HepG2 (cell line): ENCODE results near the gene ZNF160. TPM values are rescaled to one million over a fixed set of nuclear protein-coding genes. Genes with fewer than 3 reads are reported as not detected.

Experiments
- ATAC-seq: fragments of 200-7000 bp; cut with Tn5 transposase; 3 replicates; pipeline ENCODE4 v1.9.1; 2020; ENCODE audit warnings: mild to moderate bottlenecking, moderate library complexity
- BruUV-seq: library from RNA; stranded (reverse); fragments of 400-500 nt; replicated peaks from 2 replicates; lab custom pipeline; 2021; lab: Mats Ljungman, UMichigan
- CTCF ChIA-PET: fragments of 300-600 bp; formaldehyde crosslinking; extraction: SDS; loops from one replicate; lab custom pipeline; 2021; ENCODE audit warnings: low total read pairs, inconsistent platforms, low intra/inter-chr PET ratio; lab: Yijun Ruan, JAX
- POLR2A ChIA-PET: fragments of 350-600 bp; sonication (Branson Sonifier 250); formaldehyde crosslinking; loops from one replicate; lab custom pipeline; 2020; ENCODE audit warnings: antibody characterized with exemption, inconsistent platforms; lab: Yijun Ruan, JAX
- DNase-seq: peaks from one replicate; pipeline ENCODE4 v3.0.0-alpha.2; 2015; ENCODE audit warnings: low spot score
- FAIRE-seq: peaks from 3 replicates; lab custom pipeline; 2011; peaks lifted over from hg19 to GRCh38; lab: Jason Lieb, UNC
- H2AFZ ChIP-seq: one replicate; pipeline ENCODE4 v1.6.1; 2011; ENCODE audit warnings: low read length, inconsistent platforms
- H3K27ac ChIP-seq: fragments of 300-600 bp; 3 replicates; pipeline ENCODE4 v1.8.0; 2011; ENCODE audit warnings: mixed run types, mild to moderate bottlenecking, mixed read lengths, low read length, inconsistent platforms; ENCODE audit not compliant: insufficient read depth; ENCODE audit errors: extremely low read length
- H3K27me3 ChIP-seq, 2 experiments: fragments of 200-600 bp in 1 of 2; 2 replicates in 1 of 2; 3 replicates in 1 of 2; pipeline versions ENCODE4 v1.6.0 to v1.8.0; 2011; ENCODE audit warnings: low read length in 2 of 2, mild to moderate bottlenecking in 2 of 2, moderate library complexity in 2 of 2, inconsistent platforms in 1 of 2; ENCODE audit not compliant: insufficient read depth in 2 of 2, control insufficient read depth in 1 of 2
- H3K36me3 ChIP-seq, 2 experiments: fragments of 200-600 bp in 1 of 2; replicated peaks in 1 of 2; 2 replicates in 1 of 2; 3 replicates in 1 of 2; pipeline versions ENCODE4 v1.5.1 to v1.8.0; 2011; ENCODE audit warnings: low read length in 2 of 2, inconsistent platforms in 1 of 2; ENCODE audit not compliant: insufficient read depth in 2 of 2, control insufficient read depth in 1 of 2
- H3K4me1 ChIP-seq: 2 replicates; pipeline ENCODE4 v1.5.1; 2012; ENCODE audit warnings: low read length, inconsistent platforms; ENCODE audit not compliant: insufficient read depth
- H3K4me2 ChIP-seq: 2 replicates; pipeline ENCODE4 v1.6.0; 2011; ENCODE audit warnings: low read depth, low read length, inconsistent platforms
- H3K4me3 ChIP-seq, 3 experiments: fragments of 200-600 bp in 1 of 3; sonication (generic), shearing (Covaris generic) in 1 of 3; replicated peaks in 1 of 3; 2 replicates each; pipeline ENCODE4 v1.5.1; 2011 to 2016; ENCODE audit warnings: low read length in 3 of 3, inconsistent platforms in 2 of 3, low read depth in 2 of 3, mild to moderate bottlenecking in 2 of 3, control low read depth in 1 of 3, mixed read lengths in 1 of 3; ENCODE audit not compliant: insufficient read depth in 1 of 3
- H3K79me2 ChIP-seq: one replicate; pipeline ENCODE4 v1.6.1; 2011; ENCODE audit warnings: low read length, inconsistent platforms; ENCODE audit not compliant: insufficient read depth
- H3K9ac ChIP-seq: 2 replicates; pipeline ENCODE4 v1.6.0; 2011; ENCODE audit warnings: mild to moderate bottlenecking, low read depth, low read length, inconsistent platforms; ENCODE audit not compliant: insufficient read depth
- H3K9me3 ChIP-seq: 2 replicates; pipeline ENCODE4 v1.5.1; 2012; ENCODE audit warnings: mild to moderate bottlenecking, low read length
- H4K20me1 ChIP-seq: 2 replicates; pipeline ENCODE4 v1.6.0; 2011; ENCODE audit warnings: inconsistent platforms, mild to moderate bottlenecking, low read length, moderate library complexity; ENCODE audit not compliant: insufficient read depth
- CEBPB ChIP-seq: IDR thresholded peaks from 2 replicates; pipeline ENCODE4 v1.6.1; 2011; ENCODE audit warnings: low read depth, low read length, improper control_type of control experiment, borderline replicate concordance
- CEBPG ChIP-seq: IDR thresholded peaks from 2 replicates; pipeline ENCODE4 v1.6.1; 2016
- ZNF564 ChIP-seq: sonication (generic); formaldehyde crosslinking; IDR thresholded peaks from 2 replicates; pipeline ENCODE4 v1.8.1; 2023; ENCODE audit warnings: mild to moderate bottlenecking, missing genetic modification reagents
- ZSCAN25 ChIP-seq: sonication (generic); formaldehyde crosslinking; IDR thresholded peaks from 2 replicates; pipeline ENCODE4 v1.8.0; 2022; ENCODE audit warnings: mild to moderate bottlenecking, missing genetic modification reagents
- WGBS: methylation state at CpG from one replicate; pipeline ENCODE4 v1.1.6; 2017; ENCODE audit warnings: low lambda C conversion rate; 5-methylcytosine and 5-hydroxymethylcytosine counted together
- in situ Hi-C: cut with HindIII; loops from 2 replicates; pipeline ENCODE4 v1.10.0; 2017; ENCODE audit warnings: low pct_unique_long_range_greater_than_20kb; ENCODE audit not compliant: extremely low pct_ligation_motif_present
- intact Hi-C: fragments of 100-400 bp; cut with micrococcal nuclease; formaldehyde crosslinking; loops from one replicate; pipeline ENCODE4 v1.10.0; 2022; ENCODE audit not compliant: unreplicated experiment
- polyA plus RNA-seq, 8 experiments: library from polyadenylated mRNA; depleted of rRNA in 3 of 8; stranded (reverse) in 7 of 8; unstranded in 1 of 8; fragments of >200 nt; fragmentation: Illumina TruSeq in 4 of 8; extraction: Trizol in 4 of 8; gene quantifications; 2 replicates each; pipeline versions ENCODE4 v1.2.1 to v1.2.3, GENCODE V29; 2011 to 2016; ENCODE audit warnings: low read depth in 4 of 8, missing spikeins in 1 of 8, mixed read lengths in 1 of 8; ENCODE audit not compliant: insufficient read depth in 1 of 8
- total RNA-seq, 5 experiments: library from RNA; depleted of rRNA; stranded (reverse); fragments of >200 nt; fragmentation: Illumina TruSeq; extraction: Trizol; gene quantifications; 2 replicates each; pipeline ENCODE4 v1.2.3, GENCODE V29; 2016; ENCODE audit warnings: low read depth in 1 of 5
- TF ChIP-seq, protein P1 (sequence below): sonication (generic); formaldehyde crosslinking; IDR thresholded peaks from 2 replicates; pipeline ENCODE4 v1.8.1; 2022; ENCODE audit warnings: mild to moderate bottlenecking, missing genetic modification reagents

Gene ZNF160
- total and polyA plus RNA-seq, 2 of the 13 experiments (the other 11 are each of a cell fraction or from before 2014, with no cell fraction given), result 8.4 to 12.1 TPM

DNA sequence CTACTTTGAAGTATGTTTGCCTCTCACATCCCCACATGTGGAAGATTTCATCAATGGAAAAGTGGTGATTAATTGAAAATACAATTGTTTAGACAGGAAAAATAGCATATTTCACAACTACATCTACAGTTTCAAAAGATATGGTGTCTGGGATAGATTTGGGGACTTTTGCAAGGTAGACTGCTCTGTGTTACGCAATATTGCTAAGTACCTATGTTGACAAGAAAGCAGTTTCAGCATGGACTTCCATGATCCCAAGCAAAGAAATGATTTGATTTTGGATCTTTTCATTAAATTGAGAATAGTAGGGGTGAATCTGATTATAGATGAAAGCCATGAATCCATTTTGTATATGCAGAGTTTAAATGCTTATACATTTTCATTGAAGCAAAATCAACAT lies 10.5 kb downstream of the ZNF160 start:
- peaks cover 21% of the 10 kb centered on the region for H3K9me3 ChIP-seq
- FAIRE-seq (no peak), DNase-seq (no peak), ATAC-seq (no peak)
- H3K79me2 ChIP-seq, result no peaks in the 10 kb centered on the region
- H3K36me3 ChIP-seq, result peaks cover 1 to 11% of the 10 kb centered on the region in 2 experiments; a peak in 3 of 5 replicates
- in situ Hi-C loops, result no loop called here
- H4K20me1 ChIP-seq, result no peaks in the 10 kb centered on the region
- H3K4me3 ChIP-seq, result no peak overlapping the region
- ChIA-PET POLR2A (no interaction called here), CTCF (no interaction called here)
- H3K4me2 ChIP-seq, result no peak overlapping the region
- 57% methylated on average over 1 of the region's 1 CpG for WGBS
- no TSS peak for BruUV-seq
- no peak overlapping the region for H3K27ac ChIP-seq
- H2AFZ ChIP-seq, result no peak overlapping the region
- intact Hi-C loops, result no loop called here
- peak; percentile 92 for TF ChIP-seq CEBPB
- TF ChIP-seq, protein P1, sequence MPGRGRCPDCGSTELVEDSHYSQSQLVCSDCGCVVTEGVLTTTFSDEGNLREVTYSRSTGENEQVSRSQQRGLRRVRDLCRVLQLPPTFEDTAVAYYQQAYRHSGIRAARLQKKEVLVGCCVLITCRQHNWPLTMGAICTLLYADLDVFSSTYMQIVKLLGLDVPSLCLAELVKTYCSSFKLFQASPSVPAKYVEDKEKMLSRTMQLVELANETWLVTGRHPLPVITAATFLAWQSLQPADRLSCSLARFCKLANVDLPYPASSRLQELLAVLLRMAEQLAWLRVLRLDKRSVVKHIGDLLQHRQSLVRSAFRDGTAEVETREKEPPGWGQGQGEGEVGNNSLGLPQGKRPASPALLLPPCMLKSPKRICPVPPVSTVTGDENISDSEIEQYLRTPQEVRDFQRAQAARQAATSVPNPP, result no peak
- peak; percentile 74 for TF ChIP-seq CEBPG (CRISPR knock-in tag)
- TF ChIP-seq, all 625 proteins: peak for 2
- Histone ChIP-seq H3K9ac (no peak overlapping the region), H3K4me1 (peaks cover 13% of the 10 kb centered on the region), H3K27me3 (no peaks in the 10 kb centered on the region)

- H3K36me3 ChIP-seq, result peaks cover 1 to 15% of the 10 kb centered on the region in 2 experiments; a peak in 3 of 5 replicates
- 75% methylated on average over 17 of the region's 19 CpGs for WGBS
Observed at GRCh38 chr19:53091413-53092254, 11.6 kb downstream of the ZNF160 start.

More at GRCh38 chr19:53091413-53092254, 11.6 kb downstream of the ZNF160 start:
- DNase-seq (no peak), FAIRE-seq (no peak), ATAC-seq (no peak)
- intact Hi-C loops (no loop called here), in situ Hi-C loops (no loop called here)
- Histone ChIP-seq H3K4me2 (no peak overlapping the region), H3K4me3 (no peak overlapping the region), H3K79me2 (no peaks in the 10 kb centered on the region), H3K9ac (no peak overlapping the region), H3K9me3 (peaks cover 21% of the 10 kb centered on the region), H3K27ac (no peak overlapping the region), H2AFZ (no peak overlapping the region), H3K4me1 (0 out of 2 replicates have a peak, but pooled peaks cover 7% of the 10 kb centered on the region), H4K20me1 (no peaks in the 10 kb centered on the region), H3K27me3 (no peaks in the 10 kb centered on the region)
- CTCF ChIA-PET, result no interaction called here
- POLR2A ChIA-PET, result no interaction called here
- TF ChIP-seq ZNF564 (CRISPR knock-in tag), result no peak
- TF ChIP-seq ZSCAN25 (CRISPR knock-in tag), result no peak
- no TSS peak for BruUV-seq
